GM21360 (cell line): ENCODE results near the gene GABRB3.

Experiments
- ATAC-seq: cut with Tn5 transposase; IDR thresholded peaks from one replicate; pipeline ENCODE4 v1.9.1; 2021; ENCODE audit warnings: mild to moderate bottlenecking, moderate library complexity; ENCODE audit not compliant: unreplicated experiment

Gene GABRB3

GRCh38 chr15:26772154-26773066 lies at the start of gene GABRB3:
Gene GABRB3, minus strand, starts transcription at chr15:26773066.
- no peak for ATAC-seq

- ATAC-seq = no peak
These were observed 34.9 kb upstream of the GABRB3 start for GRCh38 chr15:26807517-26808427.

GRCh38 chr15:26806574-26806973 lies 33.7 kb upstream of the GABRB3 start:
- no peak for ATAC-seq

GRCh38 chr15:26806151-26806550 lies 33.3 kb upstream of the GABRB3 start:
- ATAC-seq = no peak

- ATAC-seq = no peak
These were observed 32.6 kb upstream of the GABRB3 start for GRCh38 chr15:26805470-26805869.

- ATAC-seq = no peak
These were observed 31.4 kb upstream of the GABRB3 start for GRCh38 chr15:26804063-26804804.

GRCh38 chr15:26790118-26790517 lies 17.3 kb upstream of the GABRB3 start:
- no peak for ATAC-seq

GRCh38 chr15:26781816-26782215 lies 8.9 kb upstream of the GABRB3 start:
- ATAC-seq = no peak

- no peak for ATAC-seq
These were observed 1.1 kb upstream of the GABRB3 start for GRCh38 chr15:26773917-26774316.

- ATAC-seq = no peak
These were observed 406 bp upstream of the GABRB3 start for GRCh38 chr15:26773067-26773877.

GRCh38 chr15:26771578-26772153 lies 1.2 kb downstream of the GABRB3 start:
- ATAC-seq = no peak

- no peak for ATAC-seq
These were observed 1.7 kb downstream of the GABRB3 start for GRCh38 chr15:26771168-26771567.

GRCh38 chr15:26767169-26767670 lies 5.6 kb downstream of the GABRB3 start:
- ATAC-seq = no peak

GRCh38 chr15:26766262-26766661 lies 6.6 kb downstream of the GABRB3 start:
- ATAC-seq = no peak

GRCh38 chr15:26759986-26760385 lies 12.9 kb downstream of the GABRB3 start:
- ATAC-seq = no peak

GRCh38 chr15:26758079-26758478 lies 14.8 kb downstream of the GABRB3 start:
- ATAC-seq = no peak

GRCh38 chr15:26757141-26757540 lies 15.7 kb downstream of the GABRB3 start:
- ATAC-seq = no peak

- ATAC-seq = no peak
These were observed 28.0 kb downstream of the GABRB3 start for GRCh38 chr15:26744894-26745293.

- no peak for ATAC-seq
These were observed 33.1 kb downstream of the GABRB3 start for GRCh38 chr15:26739791-26740190.

GRCh38 chr15:26738996-26739395 lies 33.9 kb downstream of the GABRB3 start:
- ATAC-seq = no peak
